ENCODE measurements around the gene BORCS5.

The BORCS5 gene

GRCh38 chr12:12384571-12385340 lies 27.9 kb downstream of the BORCS5 start:
- DNase-seq (ENCODE audit: insufficient read length, low spot score) (no peak), FAIRE-seq (peak; percentile 88)
- TF ChIP-seq TAF1 (IDR thresholded peaks at IDR 0.05; ENCODE audit: low read depth, low read length): no peak
- TF ChIP-seq POLR2A (IDR thresholded peaks at IDR 0.05; ENCODE audit: low read depth, low read length): no peak
- no peak for TF ChIP-seq POLR2AphosphoS5 (IDR thresholded peaks at IDR 0.05; ENCODE audit: low read depth, low read length)
- TF ChIP-seq PAX5 (IDR thresholded peaks at IDR 0.05; ENCODE audit: insufficient read depth, low read length, severe bottlenecking): no peak
- no peak for TF ChIP-seq SPI1 (IDR thresholded peaks at IDR 0.05; ENCODE audit: low read depth, low read length)
- TF ChIP-seq POU2F2 (IDR thresholded peaks at IDR 0.05; ENCODE audit: low read depth, low read length): no peak

- FAIRE-seq (no peak), DNase-seq (ENCODE audit: insufficient read length, low spot score) (no peak)
- TF ChIP-seq POLR2AphosphoS5 (IDR thresholded peaks at IDR 0.05; ENCODE audit: low read depth, low read length): no peak
- TF ChIP-seq SPI1 (IDR thresholded peaks at IDR 0.05; ENCODE audit: low read depth, low read length): no peak
- TF ChIP-seq PAX5 (IDR thresholded peaks at IDR 0.05; ENCODE audit: insufficient read depth, low read length, severe bottlenecking): no peak
- TF ChIP-seq POU2F2 (IDR thresholded peaks at IDR 0.05; ENCODE audit: low read depth, low read length): no peak
- no peak for TF ChIP-seq POLR2A (IDR thresholded peaks at IDR 0.05; ENCODE audit: low read depth, low read length)
These were observed 30.6 kb downstream of the BORCS5 start for GRCh38 chr12:12387501-12387900.

DNA sequence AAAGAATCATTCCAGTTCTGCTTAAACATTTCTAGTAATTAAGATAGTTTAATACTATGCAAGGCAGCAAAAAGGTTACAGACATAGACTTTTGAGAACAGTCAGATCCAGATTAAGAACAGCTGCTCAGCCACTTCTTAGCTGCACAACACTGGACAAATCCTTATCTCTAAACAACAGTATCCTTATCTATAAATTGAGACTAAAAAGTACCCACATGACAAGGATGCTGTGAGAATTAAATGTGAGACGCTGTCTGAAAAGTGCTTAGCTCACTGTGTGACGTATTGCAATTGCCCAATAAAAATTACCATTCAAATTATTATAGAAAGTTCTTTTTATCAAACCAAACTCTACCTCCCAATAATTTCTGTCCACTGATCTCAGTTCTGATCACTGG lies 35.5 kb downstream of the BORCS5 start:
- no peak for DNase-seq (ENCODE audit: insufficient read length, low spot score)
- no peak for TF ChIP-seq TAF1 (IDR thresholded peaks at IDR 0.05; ENCODE audit: low read depth, low read length)
- no peak for TF ChIP-seq POU2F2 (IDR thresholded peaks at IDR 0.05; ENCODE audit: low read depth, low read length)
- TF ChIP-seq POLR2A (IDR thresholded peaks at IDR 0.05; ENCODE audit: low read depth, low read length): no peak
- TF ChIP-seq PAX5 (IDR thresholded peaks at IDR 0.05; ENCODE audit: insufficient read depth, low read length, severe bottlenecking): no peak
- TF ChIP-seq SPI1 (IDR thresholded peaks at IDR 0.05; ENCODE audit: low read depth, low read length): no peak
- no peak for TF ChIP-seq POLR2AphosphoS5 (IDR thresholded peaks at IDR 0.05; ENCODE audit: low read depth, low read length)
- FAIRE-seq: no peak

GRCh38 chr12:12393171-12393570 lies 36.3 kb downstream of the BORCS5 start:
- DNase-seq (ENCODE audit: insufficient read length, low spot score): no peak
- FAIRE-seq: no peak
- TF ChIP-seq POU2F2 (IDR thresholded peaks at IDR 0.05; ENCODE audit: low read depth, low read length) (no peak), POLR2AphosphoS5 (IDR thresholded peaks at IDR 0.05; ENCODE audit: low read depth, low read length) (no peak), TAF1 (IDR thresholded peaks at IDR 0.05; ENCODE audit: low read depth, low read length) (no peak), SPI1 (IDR thresholded peaks at IDR 0.05; ENCODE audit: low read depth, low read length) (no peak), PAX5 (IDR thresholded peaks at IDR 0.05; ENCODE audit: insufficient read depth, low read length, severe bottlenecking) (no peak), POLR2A (IDR thresholded peaks at IDR 0.05; ENCODE audit: low read depth, low read length) (no peak)

DNA sequence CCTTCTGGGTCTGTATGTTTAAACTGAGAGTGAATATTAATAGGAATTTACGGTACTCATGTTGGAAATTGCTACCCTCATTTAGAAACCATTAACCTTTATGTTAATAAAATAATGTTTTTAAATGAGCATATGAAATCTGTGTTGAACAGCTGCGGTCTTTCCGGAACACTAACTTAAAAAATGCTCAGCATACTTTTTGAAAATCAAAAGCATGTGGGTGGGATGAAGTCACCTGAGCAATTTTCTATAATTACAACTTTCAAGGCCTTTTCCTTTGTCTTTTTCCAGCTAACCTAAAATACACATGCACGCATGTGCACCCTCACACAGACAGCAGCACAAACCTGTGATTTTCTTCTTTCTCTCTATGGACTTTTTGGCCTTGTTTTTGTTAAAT lies 39.8 kb downstream of the BORCS5 start:
- no peak for FAIRE-seq
- no peak for DNase-seq (ENCODE audit: insufficient read length, low spot score)
- TF ChIP-seq POLR2A (IDR thresholded peaks at IDR 0.05; ENCODE audit: low read depth, low read length) (no peak), POLR2AphosphoS5 (IDR thresholded peaks at IDR 0.05; ENCODE audit: low read depth, low read length) (no peak), SPI1 (IDR thresholded peaks at IDR 0.05; ENCODE audit: low read depth, low read length) (no peak), PAX5 (IDR thresholded peaks at IDR 0.05; ENCODE audit: insufficient read depth, low read length, severe bottlenecking) (no peak), POU2F2 (IDR thresholded peaks at IDR 0.05; ENCODE audit: low read depth, low read length) (no peak), TAF1 (IDR thresholded peaks at IDR 0.05; ENCODE audit: low read depth, low read length) (no peak)

- DNase-seq (ENCODE audit: insufficient read length, low spot score) (no peak), FAIRE-seq (no peak)
- TF ChIP-seq PAX5 (IDR thresholded peaks at IDR 0.05; ENCODE audit: insufficient read depth, low read length, severe bottlenecking) (no peak), SPI1 (IDR thresholded peaks at IDR 0.05; ENCODE audit: low read depth, low read length) (no peak), TAF1 (IDR thresholded peaks at IDR 0.05; ENCODE audit: low read depth, low read length) (no peak), POU2F2 (IDR thresholded peaks at IDR 0.05; ENCODE audit: low read depth, low read length) (no peak)
These were observed 40.3 kb downstream of the BORCS5 start for GRCh38 chr12:12397184-12397583.

- DNase-seq (ENCODE audit: insufficient read length, low spot score) (no peak), FAIRE-seq (no peak)
- TF ChIP-seq SPI1 (IDR thresholded peaks at IDR 0.05; ENCODE audit: low read depth, low read length) (no peak), TAF1 (IDR thresholded peaks at IDR 0.05; ENCODE audit: low read depth, low read length) (no peak), PAX5 (IDR thresholded peaks at IDR 0.05; ENCODE audit: insufficient read depth, low read length, severe bottlenecking) (no peak), POU2F2 (IDR thresholded peaks at IDR 0.05; ENCODE audit: low read depth, low read length) (no peak)
These were observed 41.4 kb downstream of the BORCS5 start for GRCh38 chr12:12398026-12398859.

- no peak for FAIRE-seq
- TF ChIP-seq SPI1 (IDR thresholded peaks at IDR 0.05; ENCODE audit: low read depth, low read length) (no peak), POLR2AphosphoS5 (IDR thresholded peaks at IDR 0.05; ENCODE audit: low read depth, low read length) (no peak), POLR2A (IDR thresholded peaks at IDR 0.05; ENCODE audit: low read depth, low read length) (no peak), POU2F2 (IDR thresholded peaks at IDR 0.05; ENCODE audit: low read depth, low read length) (no peak), TAF1 (IDR thresholded peaks at IDR 0.05; ENCODE audit: low read depth, low read length) (no peak), PAX5 (IDR thresholded peaks at IDR 0.05; ENCODE audit: insufficient read depth, low read length, severe bottlenecking) (no peak)
- DNase-seq (ENCODE audit: insufficient read length, low spot score): no peak
These were observed 42.3 kb downstream of the BORCS5 start for GRCh38 chr12:12399161-12399560.

DNA sequence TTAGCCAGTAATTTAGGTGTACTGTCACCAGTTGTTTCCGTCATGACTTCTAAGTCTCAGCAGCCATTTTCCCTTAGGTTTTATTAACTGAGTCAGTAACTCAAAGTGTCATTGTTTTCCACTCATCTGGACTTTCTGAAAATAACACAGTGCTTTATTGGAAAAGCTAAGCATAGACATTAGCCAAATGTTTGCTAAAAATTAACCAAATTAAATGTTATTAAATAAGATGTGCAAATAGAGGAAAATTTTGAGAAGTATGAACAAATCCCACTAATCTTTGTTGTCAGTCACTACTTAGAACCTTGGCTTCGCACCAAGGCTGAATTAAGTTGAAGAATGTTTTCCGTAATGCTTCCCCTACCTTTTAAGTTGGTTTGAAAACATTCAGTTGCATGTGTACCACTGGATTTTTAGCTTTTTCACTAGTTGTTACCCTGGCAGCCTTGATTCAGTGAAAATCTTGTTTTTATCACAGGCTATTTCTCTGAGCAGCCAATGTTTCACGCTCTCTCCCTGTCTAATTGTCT lies 43.0 kb downstream of the BORCS5 start:
- TF ChIP-seq SPI1 (IDR thresholded peaks at IDR 0.05; ENCODE audit: low read depth, low read length): no peak
- TF ChIP-seq POLR2A (IDR thresholded peaks at IDR 0.05; ENCODE audit: low read depth, low read length): no peak
- no peak for TF ChIP-seq TAF1 (IDR thresholded peaks at IDR 0.05; ENCODE audit: low read depth, low read length)
- no peak for TF ChIP-seq POLR2AphosphoS5 (IDR thresholded peaks at IDR 0.05; ENCODE audit: low read depth, low read length)
- TF ChIP-seq POU2F2 (IDR thresholded peaks at IDR 0.05; ENCODE audit: low read depth, low read length): no peak
- TF ChIP-seq PAX5 (IDR thresholded peaks at IDR 0.05; ENCODE audit: insufficient read depth, low read length, severe bottlenecking): no peak
- DNase-seq (ENCODE audit: insufficient read length, low spot score) (no peak), FAIRE-seq (no peak)
